SK-N-DZ (cell line): ENCODE measurements around the gene SLC13A4.
"Not testable (repeated sequence)": the region's sequence is repeated elsewhere in the genome, so short reads cannot be mapped to it uniquely, and the experiment has no call there.

ENCODE experiments used
- DNase-seq: peaks from one replicate; pipeline ENCODE4 v3.0.0-alpha.2; 2015; ENCODE audit warnings: low spot score

SLC13A4 gene

DNA sequence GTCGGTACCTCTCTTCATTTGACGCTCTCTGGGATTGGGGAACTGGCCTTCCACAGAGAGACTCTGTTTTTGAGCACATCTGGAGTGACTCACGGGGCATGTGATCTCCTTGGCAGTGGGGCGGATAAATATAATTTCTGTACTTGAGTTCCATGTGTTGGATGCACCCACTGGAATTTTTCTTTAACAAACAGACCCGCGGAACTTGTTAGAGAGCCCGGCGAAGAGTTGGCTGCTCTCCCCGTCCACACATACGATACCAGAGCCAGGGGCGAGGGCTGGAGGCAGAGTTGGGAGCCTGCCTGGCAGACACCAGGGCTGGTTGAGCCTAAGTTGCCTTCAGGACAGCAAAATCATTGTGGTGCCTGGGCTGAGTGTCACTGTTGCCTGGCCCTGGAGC, 20.8 kb upstream of the SLC13A4 start, which contains the start of gene FAM180A:
TSS of gene FAM180A (minus strand) at position 44 of the 400 bp plus-strand sequence. CDS start 233 bp downstream, outside the sequence.
- DNase-seq: no peak

DNA sequence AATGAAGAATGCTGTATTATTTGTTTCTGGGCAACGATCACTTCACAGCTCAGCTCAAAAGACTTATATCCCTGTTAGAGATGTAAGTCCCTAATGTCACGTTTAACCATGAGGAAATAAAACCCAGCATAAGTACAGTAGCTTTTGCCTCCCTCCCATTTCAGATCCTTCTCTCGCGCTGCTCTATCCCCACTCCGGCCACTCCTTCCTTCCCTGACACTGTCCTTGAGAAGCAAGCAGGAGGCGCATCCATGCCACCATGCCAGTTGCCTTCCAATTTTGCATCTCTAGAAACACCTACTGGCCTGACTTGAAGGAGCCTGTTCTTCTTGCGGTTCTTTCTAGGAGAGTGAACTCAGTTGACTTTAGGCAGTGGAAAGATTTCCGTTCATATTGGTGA, 19.4 kb upstream of the SLC13A4 start:
- no peak for DNase-seq

DNA sequence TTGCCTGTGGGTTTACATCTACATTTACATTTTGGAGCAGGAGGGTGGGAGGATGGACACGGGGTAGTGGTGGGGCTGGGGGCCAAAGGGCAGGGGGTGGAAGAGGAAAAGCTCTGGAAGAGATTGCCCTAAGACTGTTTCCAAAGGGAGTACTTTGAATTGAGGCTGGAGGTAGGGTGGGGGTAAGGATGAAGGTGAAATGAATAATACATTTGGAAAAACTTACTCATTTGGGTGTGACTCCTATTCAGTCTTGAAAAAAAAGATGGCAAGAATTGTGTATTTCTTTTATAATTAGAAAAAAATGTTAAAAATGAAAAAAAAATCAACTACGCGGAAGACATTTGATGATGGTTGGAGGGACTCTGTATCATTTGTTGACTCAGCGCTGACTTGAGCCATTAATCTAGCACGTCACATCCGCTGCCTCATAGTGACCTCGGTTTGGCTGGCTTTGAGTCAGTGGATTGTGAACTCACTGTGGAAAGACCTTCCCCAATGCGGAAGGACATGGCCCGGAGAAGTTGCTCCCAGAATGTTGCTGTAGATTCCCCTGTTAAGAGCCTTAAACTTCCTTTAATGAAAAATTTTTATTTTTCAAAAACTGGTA, 17.8 kb upstream of the SLC13A4 start:
- DNase-seq: no peak

DNA sequence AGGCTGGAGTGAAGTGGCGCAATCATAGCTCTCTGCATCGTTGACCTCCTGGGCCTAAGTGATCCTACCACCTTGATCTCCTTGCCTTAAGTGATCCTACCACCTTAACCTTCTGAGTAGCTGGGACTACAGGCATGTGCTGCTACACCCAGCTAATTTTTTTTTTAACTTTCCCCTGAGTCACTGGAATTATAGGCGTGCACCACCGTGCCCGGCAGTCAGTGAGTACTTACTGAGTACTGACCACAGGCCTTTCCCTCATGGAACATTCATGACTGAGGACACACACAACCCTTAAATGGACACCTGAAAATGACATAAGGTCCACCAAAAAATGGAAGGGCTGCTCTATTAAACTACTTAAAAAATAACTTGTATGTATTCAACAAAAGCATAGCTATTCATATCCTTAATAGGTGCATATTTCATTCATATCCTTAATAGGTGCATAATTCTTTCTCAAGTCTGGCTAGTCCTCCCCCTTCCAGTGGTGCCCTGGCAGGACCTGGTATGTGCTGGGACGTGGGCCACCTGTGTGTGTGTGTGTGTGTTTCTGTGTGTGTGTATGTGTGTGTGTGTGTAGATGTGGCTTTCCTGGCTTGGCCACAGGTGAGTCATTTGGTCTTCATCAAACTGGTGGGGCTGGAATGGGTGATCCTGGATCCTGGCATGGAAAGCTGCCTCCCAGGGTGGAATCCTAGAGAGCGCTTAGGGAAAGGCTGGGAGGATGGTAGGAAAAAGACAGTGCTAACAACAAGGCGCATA, 17.1 kb upstream of the SLC13A4 start:
- no peak for DNase-seq

DNA sequence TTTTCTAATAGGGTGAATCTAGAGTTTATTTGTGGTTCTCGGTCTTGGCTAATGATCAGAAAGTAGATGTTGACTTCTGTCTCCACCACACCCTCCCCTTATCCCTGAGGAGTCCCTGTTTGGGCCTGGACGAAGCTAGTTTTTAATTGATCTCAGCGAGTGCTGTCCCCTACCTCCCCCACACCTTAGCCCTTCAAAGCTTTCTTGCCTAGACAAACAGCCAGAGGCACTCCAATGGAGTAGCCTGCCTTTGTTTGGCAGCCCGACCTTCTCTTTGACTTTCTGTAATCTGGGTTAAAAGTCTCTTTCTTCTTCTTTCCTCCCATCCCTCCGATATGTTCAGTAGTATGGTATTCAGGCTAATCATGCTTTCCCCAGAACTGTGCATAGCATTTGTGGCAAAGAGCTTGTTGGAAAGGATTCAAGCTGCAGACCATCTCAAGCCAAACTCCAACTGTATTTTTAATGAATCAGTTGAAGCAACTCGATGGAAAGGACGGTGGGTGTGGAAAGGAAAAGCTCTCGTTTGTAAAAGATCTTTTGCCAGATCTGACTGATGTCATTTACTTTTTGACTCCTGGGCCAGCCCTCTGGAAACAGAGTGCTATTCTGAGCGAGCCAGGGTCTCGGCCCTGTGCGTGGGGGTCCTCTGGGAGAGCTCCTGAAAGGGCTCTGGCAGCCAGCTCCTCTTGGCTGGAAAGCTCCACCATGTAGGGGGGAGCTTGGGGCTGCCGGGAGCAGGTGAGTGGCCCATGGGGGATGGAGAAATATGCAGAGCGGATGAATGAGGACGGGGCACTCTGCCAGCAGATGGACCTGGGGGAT, 16.1 kb upstream of the SLC13A4 start:
- no peak for DNase-seq

DNA sequence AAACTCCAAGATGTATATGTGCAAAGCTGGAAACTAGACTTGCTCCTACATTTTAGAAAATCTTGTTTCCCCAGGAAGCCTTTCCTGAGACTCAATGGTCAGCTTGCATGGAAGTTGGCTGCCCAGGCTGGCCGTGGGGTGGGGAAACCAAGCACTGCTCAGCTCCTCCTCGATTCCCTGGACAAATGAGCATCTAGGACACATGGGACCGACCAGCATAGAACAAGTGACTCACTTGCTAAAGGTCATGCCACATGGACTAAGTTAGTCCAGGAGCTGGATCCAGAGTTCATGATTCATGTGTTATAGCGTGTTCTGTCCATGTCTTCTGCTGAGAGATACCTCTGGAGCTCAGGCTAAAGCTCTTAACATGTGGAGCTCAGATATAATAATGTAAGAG, 14.4 kb upstream of the SLC13A4 start:
- no peak for DNase-seq

DNA sequence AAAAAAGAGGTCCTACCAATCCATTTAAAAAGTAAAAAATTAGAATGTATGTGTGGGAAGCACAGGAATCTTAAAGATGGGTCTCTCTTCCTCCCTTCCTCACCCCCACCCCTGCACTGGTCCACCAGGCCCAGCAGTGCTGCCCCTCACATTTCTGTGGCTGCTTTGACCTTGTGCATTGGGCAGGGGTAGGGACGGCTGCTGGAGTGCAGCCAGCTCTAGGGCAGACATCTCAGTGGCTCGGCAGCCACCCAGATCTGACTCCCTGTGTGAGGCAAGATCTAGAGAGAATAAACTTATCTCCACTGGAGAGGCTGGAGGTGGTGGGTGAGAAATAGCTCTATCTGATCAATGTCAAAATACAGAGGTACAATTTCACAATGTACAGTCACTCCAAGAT, 13.9 kb upstream of the SLC13A4 start:
- DNase-seq: no peak

DNA sequence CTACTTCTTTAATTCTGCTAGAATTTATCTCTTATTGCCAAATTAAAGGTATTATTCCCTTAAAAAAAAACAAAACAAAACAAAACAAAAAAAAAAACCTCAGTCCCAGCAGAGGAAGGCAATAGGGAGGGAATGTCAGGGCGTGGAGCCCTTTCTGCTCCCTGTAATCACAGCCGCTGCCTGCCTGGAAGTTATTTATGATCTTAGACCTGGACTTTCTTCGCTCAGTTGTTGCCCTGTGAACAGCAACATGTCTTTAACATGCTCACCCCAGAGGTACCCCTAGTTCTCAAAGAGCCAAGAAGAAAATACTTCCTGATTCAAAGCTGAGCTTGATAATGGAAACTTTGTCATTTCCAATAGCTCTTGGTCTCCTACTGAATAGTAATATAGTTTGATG, 12.9 kb upstream of the SLC13A4 start:
- DNase-seq: no peak

DNA sequence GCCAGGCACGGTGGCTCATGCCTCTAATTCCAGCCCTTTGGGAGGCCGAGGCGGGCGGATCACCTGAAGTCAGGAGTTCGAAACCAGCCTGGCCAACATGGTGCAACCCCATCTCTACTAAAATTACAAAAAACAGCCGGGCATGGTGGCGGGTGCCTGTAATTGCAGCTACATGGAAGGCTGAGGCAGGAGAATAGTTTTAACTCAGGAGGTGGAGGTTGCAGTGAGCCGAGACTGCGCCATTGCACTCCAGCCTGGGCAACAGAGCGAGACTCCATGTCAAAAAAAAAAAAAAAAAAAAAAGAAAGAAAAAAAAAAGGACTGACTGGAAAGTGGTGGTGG, 9.3 kb upstream of the SLC13A4 start:
- DNase-seq: not testable (repeated sequence)

DNA sequence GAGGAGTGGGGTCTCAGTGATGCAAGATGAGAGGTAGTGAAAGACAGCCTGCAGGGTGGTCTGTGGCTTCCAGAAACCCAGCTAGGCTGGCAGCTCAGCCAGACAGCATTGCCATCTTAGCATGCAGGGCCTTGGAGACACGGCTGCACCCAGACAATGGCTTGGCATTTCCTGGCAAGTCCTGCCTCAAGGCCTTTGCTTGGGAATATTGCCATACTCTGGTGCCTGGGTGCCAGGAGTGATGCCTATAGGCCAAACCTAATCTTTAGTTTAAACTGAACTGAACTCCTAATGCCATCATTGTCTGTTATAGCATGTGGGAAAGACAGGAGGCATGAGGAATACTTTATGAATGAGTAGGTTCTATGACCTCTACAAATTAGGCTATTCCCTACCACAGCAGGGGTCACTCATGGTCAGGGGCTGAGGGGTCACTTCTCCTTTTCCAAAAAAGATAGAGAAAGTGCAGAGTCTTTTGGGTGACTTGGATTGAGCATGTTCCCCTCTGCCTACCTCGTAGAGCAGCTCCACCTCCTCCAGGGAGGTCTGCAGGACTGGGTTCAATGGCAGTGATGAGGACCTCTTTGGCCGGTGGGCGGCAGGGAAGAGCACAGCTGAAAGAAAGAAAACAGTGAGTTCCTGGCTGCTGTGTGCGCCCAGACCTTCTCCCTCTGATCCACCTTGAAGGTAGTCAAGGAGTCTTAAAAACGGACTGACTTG, 8.8 kb upstream of the SLC13A4 start:
- no peak for DNase-seq

DNA sequence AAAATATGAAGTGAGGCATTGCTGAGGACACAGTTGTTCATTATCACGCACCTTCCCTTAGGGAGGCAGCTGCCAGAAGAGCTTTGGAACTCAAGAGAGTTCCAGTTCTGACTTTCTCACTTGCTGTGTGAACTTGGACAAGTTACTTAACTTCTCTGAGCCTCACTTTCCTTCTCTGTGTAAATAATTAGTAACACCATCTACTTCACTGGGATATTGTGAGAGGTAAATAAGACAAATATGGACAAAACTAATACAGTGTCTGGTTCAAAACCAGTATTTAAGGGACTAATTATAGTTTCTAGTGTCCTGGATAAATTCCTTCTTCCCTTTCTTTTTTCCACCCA, 6.3 kb upstream of the SLC13A4 start:
- no peak for DNase-seq

DNA sequence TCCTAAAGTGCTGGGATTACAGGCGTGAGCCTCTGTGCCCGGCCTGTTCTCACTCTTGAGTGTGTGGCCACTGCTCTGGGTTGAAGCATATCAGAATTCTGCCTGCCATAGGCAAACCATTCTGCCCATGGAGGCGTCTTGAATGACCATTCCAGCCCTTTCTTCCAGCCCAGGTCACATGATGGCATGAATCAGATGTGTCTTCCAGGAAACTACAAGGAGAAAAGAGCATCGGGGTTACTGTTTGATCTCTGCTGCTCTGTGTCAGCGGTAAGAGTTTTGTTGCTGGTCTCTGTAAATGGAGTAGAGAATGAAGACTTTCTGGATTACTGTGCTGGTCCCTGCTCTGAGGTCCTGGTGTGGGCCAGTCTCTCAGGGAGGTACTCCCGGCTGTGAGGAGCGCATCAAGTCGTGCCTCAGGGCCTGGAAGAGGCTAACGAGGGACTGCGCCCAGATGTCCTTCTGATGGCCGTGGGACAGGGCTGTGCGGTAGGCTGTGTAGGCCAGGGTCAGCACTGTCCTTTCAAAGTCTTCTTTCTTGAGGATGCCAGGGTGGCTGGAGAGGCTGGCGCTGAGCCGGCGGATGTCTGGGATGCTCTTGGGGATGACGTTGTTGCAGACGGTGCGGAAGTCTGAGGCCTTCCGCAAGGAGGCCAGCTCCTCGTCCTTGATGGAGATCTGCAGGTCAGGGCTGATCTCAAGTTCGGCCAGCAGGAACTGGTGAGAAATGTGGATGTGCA, 5.8 kb upstream of the SLC13A4 start:
- DNase-seq: no peak

DNA sequence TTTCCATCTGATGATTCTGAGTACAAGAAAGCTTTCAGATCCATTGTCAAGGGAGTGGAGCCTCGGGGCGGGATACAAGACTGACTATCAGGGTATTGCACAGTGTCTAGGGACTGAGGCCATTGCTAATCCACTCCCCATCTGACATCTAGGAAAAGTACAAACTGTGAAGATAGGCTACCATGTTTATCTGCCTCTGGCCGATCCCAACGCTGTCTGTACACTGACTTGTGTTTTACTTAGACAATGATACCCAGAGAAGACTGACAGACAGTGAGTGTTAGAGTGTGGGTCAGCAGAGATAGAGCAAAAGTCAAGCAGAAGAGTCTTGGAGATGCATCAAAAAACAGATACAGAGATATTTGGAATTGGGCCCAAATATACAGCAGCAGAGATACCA, 3.1 kb upstream of the SLC13A4 start:
- no peak for DNase-seq

DNA sequence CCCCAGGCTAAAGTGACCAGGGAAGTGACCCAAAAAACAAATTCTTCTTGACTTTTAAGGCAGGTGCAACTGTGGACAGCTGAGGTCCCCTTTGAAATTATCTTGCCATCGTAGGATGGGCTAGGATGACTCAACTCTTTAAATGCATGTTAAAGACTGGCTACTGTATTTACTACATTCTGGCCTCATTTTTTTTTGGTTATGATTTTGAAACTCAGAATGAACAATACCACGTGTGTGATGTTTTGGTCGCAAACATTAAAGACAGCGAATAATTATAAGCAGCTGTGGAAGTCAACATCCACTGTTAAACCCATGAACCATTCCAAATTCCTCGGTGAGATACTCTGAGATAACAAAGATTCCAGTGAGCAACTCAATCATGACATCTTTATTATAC, 1.2 kb upstream of the SLC13A4 start:
- DNase-seq: no peak

DNA sequence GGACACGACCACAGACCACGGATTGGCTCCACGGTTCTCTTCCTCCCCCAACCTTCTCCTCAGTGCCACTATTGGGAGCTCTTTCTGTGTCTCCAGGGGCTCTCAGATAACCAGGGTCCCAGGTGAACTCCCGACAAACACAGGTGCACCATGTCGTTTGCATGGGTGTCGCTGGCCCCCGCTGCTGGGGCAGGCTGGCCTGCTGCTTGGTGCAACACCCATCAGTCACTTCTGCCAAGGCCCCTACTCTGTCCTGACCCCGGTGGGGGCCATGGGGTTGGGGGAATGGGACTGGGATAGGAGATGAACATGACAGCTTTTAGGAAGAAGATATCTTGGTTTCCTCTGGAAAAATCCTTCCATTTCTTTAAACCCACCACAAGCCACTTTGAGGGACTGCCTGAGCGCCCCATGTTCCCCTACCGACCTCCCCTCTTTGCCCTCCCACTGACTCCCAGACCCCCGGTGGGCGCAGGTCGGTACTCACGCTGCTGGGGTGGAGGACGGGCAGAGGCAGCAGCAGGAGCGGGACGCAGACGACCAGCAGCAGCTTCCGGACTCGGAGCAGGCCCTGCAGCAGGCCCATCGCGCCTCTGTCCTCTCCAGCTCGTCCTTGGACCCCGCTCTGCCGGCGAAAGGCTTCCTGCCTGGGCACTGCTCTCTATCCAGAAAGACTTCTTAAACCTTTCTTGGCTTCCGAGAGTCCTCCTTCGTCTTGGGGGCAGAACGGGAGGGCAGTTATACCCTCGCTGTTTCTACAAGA, 894 bp downstream of the SLC13A4 start:
- no peak for DNase-seq

DNA sequence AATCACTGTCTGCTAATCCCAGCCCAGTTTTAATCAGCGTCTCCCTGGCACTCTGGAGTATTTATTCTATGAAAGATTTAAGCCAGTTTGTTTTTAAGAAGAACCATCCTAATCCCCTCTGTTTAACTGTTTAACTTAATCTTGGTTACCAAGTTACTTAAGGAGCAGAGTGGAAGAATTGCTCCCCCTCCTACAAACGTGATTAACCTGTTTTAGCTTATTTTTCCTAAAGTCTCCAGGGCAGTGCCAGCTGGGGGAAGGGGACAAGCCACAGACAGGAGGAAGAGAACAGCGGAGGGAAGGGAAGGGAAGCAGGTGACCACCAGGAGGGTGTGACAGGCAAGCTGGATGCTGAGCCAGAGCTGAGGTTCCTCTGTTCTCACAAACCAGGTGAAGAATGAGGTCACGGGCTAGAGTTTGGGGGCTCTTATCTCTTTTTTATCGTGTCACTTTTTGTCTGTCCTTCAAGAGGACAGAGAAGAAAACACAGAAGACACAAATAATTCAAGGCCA, 1.7 kb downstream of the SLC13A4 start:
- no peak for DNase-seq

DNA sequence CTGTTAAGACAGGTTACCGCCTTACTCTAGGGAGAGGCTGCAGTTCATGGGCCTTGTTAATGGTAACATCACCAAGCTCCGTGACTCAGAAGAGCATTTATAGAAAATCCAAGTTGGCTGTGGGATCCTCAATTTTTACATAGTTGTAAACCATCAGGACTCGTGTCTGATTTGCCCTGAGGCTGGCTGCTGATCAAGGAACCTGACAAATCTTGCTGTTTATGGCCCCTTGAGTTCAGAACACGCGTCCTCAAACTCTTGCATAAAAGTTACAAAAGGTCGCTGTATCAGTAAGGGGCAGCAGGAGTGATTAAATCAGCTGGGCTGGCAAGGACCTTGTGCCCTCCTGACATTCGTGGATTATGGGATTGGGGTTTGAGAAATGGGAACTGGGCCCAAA, 4.6 kb downstream of the SLC13A4 start:
- no peak for DNase-seq

DNA sequence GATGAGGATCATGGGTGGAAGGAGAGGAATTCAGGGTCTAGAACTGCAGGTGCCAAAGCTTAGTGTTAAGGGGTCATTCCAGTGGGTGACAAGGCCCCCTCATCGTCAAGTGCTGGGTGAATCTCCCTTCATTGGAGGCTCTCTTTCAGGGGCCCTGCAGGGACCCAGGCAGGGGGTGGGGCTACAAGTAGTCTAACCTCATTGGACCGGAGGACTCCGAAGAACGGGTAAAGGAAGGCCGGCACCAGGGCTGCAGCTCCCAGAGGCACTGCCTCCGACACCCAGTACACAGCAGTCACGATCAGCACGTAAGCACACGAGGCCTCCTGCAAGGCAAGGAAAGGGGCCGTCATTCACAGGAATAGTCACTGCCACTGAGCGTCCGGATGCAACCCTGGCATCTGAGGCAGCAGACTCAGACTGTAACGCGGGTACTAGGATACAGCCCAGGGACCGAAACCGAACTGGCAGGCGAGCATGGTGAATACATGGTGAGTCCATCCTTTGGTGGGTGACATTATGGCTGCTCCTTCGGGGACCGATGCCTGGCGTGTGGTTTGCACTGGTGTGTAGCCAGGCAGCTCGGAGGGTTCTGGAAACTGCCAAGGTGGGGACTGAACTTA, 6.7 kb downstream of the SLC13A4 start:
- no peak for DNase-seq

DNA sequence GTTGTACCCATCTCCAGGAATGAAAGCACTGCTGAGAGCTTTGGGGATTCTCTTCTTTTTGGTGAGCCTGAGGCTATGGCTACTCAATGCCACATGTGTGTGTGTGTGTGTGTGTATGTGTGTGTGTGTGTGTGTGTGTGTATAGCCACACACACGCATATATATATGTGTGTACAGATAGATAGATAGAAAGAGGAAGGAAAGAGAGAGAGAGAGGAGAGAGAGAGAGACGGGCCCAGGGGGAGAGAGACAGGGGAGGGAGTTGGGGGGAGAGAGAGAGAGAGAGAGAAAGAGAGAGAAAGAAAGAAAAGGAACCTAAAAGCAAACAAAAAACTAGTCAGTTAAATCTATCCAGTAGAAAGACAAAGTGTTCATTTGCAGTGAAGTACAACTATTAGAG, 8.3 kb downstream of the SLC13A4 start:
- no peak for DNase-seq
